H1 (cell line): ENCODE data around the gene GGCX. TPM values are rescaled to one million over a fixed set of nuclear protein-coding genes. Genes with fewer than 3 reads are reported as not detected.

Experiments
- CTCF ChIA-PET: fragments of 300-600 bp; sonication (Branson Sonifier 250); formaldehyde crosslinking; loops from one replicate; lab custom pipeline; 2021; ENCODE audit not compliant: partially characterized antibody; lab: Charles Lee
- POLR2A ChIA-PET: fragments of 300-600 bp; sonication (Branson Sonifier 250); formaldehyde crosslinking; loops from one replicate; lab custom pipeline; 2021; ENCODE audit warnings: inconsistent platforms; ENCODE audit not compliant: partially characterized antibody; lab: Charles Lee
- DNase-seq, 2 experiments: peaks; one replicate each; pipeline versions ENCODE4 v3.0.0 to v3.0.0-alpha.2; 2010 to 2022; ENCODE audit warnings: low spot score in 2 of 2, low read depth in 1 of 2, mixed read lengths in 1 of 2
- FAIRE-seq: peaks from 2 replicates; lab custom pipeline; 2011; peaks lifted over from hg19 to GRCh38; lab: Jason Lieb, UNC
- H2AFZ ChIP-seq: 2 replicates; pipeline ENCODE4 v1.8.1; 2012; ENCODE audit warnings: low read length, inconsistent platforms
- H2AK5ac ChIP-seq: 2 replicates; pipeline ENCODE4 v1.6.1; 2013; ENCODE audit warnings: low read depth, low read length
- H2BK120ac ChIP-seq: replicated peaks from 2 replicates; pipeline ENCODE3; 2013; ENCODE audit warnings: low read depth, low read length, inconsistent platforms
- H2BK12ac ChIP-seq: 2 replicates; pipeline ENCODE4 v1.6.1; 2013; ENCODE audit warnings: low read depth, low read length
- H2BK15ac ChIP-seq: 2 replicates; pipeline ENCODE4 v1.6.1; 2013; ENCODE audit warnings: low read length
- H2BK20ac ChIP-seq: 2 replicates; pipeline ENCODE4 v1.6.1; 2013; ENCODE audit warnings: low read length
- H2BK5ac ChIP-seq: 2 replicates; pipeline ENCODE4 v1.6.1; 2013; ENCODE audit warnings: low read depth, low read length
- H3K14ac ChIP-seq: 2 replicates; pipeline ENCODE4 v1.6.1; 2013; ENCODE audit warnings: inconsistent platforms; ENCODE audit not compliant: insufficient read length
- H3K18ac ChIP-seq: 2 replicates; pipeline ENCODE4 v1.6.1; 2013; ENCODE audit warnings: low read length; ENCODE audit errors: extremely low read depth
- H3K23ac ChIP-seq: 2 replicates; pipeline ENCODE4 v1.6.1; 2013; ENCODE audit warnings: inconsistent platforms; ENCODE audit not compliant: insufficient read length
- H3K23me2 ChIP-seq: 2 replicates; pipeline ENCODE4 v1.6.1; 2013; ENCODE audit warnings: low read depth, low read length
- H3K27ac ChIP-seq: 2 replicates; pipeline ENCODE4 v1.6.1; 2011; ENCODE audit warnings: low read depth, low read length, inconsistent platforms
- H3K27me3 ChIP-seq, 4 experiments: replicated peaks in 1 of 4; 1 replicate in 1 of 4; 2 replicates in 3 of 4; pipeline versions ENCODE4 v1.6.1 to v1.8.1; 2011 to 2013; ENCODE audit warnings: low read length in 3 of 4, mild to moderate bottlenecking in 3 of 4, inconsistent platforms in 2 of 4, mixed read lengths in 2 of 4, moderate library complexity in 1 of 4; ENCODE audit not compliant: control insufficient read depth in 3 of 4, insufficient read depth in 3 of 4; ENCODE audit errors: extremely low read depth in 1 of 4
- H3K36me3 ChIP-seq, 4 experiments: 2 replicates each; pipeline versions ENCODE4 v1.6.1 to v1.8.1; 2011 to 2013; ENCODE audit warnings: mild to moderate bottlenecking in 4 of 4, low read length in 3 of 4, moderate library complexity in 2 of 4, control low read depth in 1 of 4, inconsistent platforms in 1 of 4; ENCODE audit not compliant: insufficient read depth in 4 of 4, control insufficient read depth in 2 of 4
- H3K4ac ChIP-seq: replicated peaks from 2 replicates; pipeline ENCODE3; 2013; ENCODE audit warnings: low read length, low read depth, mixed read lengths, inconsistent platforms; ENCODE audit not compliant: insufficient read length
- H3K4me1 ChIP-seq, 4 experiments: replicated peaks in 1 of 4; 1 replicate in 1 of 4; 2 replicates in 3 of 4; pipeline versions ENCODE4 v1.6.1 to v1.8.1; 2011 to 2013; ENCODE audit warnings: low read length in 3 of 4, inconsistent platforms in 2 of 4, mixed read lengths in 1 of 4; ENCODE audit not compliant: insufficient read depth in 4 of 4, control insufficient read depth in 3 of 4
- H3K4me2 ChIP-seq, 2 experiments: 2 replicates each; pipeline versions ENCODE4 v1.6.1 to v1.8.1; 2011 to 2013; ENCODE audit warnings: low read depth in 2 of 2, low read length in 2 of 2, control low read depth in 1 of 2, inconsistent platforms in 1 of 2, mild to moderate bottlenecking in 1 of 2; ENCODE audit not compliant: insufficient read depth in 1 of 2
- H3K4me3 ChIP-seq, 4 experiments: fragments of 200-600, 300-600 bp in 1 of 4; sonication (generic), shearing (Covaris generic), sonication (Bioruptor Twin) in 1 of 4; 2 replicates each; pipeline versions ENCODE4 v1.5.1 to v1.8.1; 2011 to 2016; ENCODE audit warnings: low read length in 4 of 4, low read depth in 3 of 4, control low read depth in 2 of 4, inconsistent platforms in 2 of 4, mild to moderate bottlenecking in 2 of 4, mixed read lengths in 1 of 4, moderate library complexity in 1 of 4; ENCODE audit not compliant: insufficient read depth in 2 of 4; ENCODE audit errors: extremely low read depth in 1 of 4
- H3K56ac ChIP-seq: replicated peaks from 2 replicates; pipeline ENCODE3; 2013; ENCODE audit warnings: low read depth, mild to moderate bottlenecking, mixed read lengths, low read length, inconsistent platforms; ENCODE audit not compliant: insufficient read length
- H3K79me1 ChIP-seq: 2 replicates; pipeline ENCODE4 v1.6.1; 2013; ENCODE audit warnings: low read depth, low read length, control low read depth
- H3K79me2 ChIP-seq, 2 experiments: 2 replicates each; pipeline versions ENCODE4 v1.6.1 to v1.8.1; 2012 to 2013; ENCODE audit warnings: low read length in 2 of 2, mild to moderate bottlenecking in 2 of 2, inconsistent platforms in 1 of 2; ENCODE audit not compliant: insufficient read depth in 2 of 2, control insufficient read depth in 1 of 2
- H3K9ac ChIP-seq, 4 experiments: replicated peaks in 1 of 4; 1 replicate in 1 of 4; 2 replicates in 3 of 4; pipeline versions ENCODE4 v1.6.1 to v1.8.1; 2011 to 2013; ENCODE audit warnings: low read depth in 3 of 4, low read length in 3 of 4, control low read depth in 2 of 4, mild to moderate bottlenecking in 2 of 4, moderate library complexity in 2 of 4, inconsistent platforms in 1 of 4; ENCODE audit errors: extremely low read depth in 1 of 4
- H3K9me3 ChIP-seq, 2 experiments: 2 replicates each; pipeline versions ENCODE4 v1.6.1 to v1.8.1; 2012 to 2013; ENCODE audit warnings: mild to moderate bottlenecking in 2 of 2, moderate library complexity in 2 of 2, control low read depth in 1 of 2, inconsistent platforms in 1 of 2, low read depth in 1 of 2, low read length in 1 of 2, mixed read lengths in 1 of 2; ENCODE audit not compliant: insufficient read depth in 2 of 2
- H4K20me1 ChIP-seq, 2 experiments: replicated peaks in 1 of 2; 2 replicates each; pipeline versions ENCODE3 to v1.8.1; 2011 to 2013; ENCODE audit warnings: inconsistent platforms in 2 of 2, low read length in 2 of 2, mild to moderate bottlenecking in 1 of 2; ENCODE audit not compliant: insufficient read depth in 2 of 2, control insufficient read depth in 1 of 2
- H4K5ac ChIP-seq: 2 replicates; pipeline ENCODE4 v1.6.1; 2013; ENCODE audit warnings: low read length, low read depth, mixed read lengths, inconsistent platforms; ENCODE audit not compliant: insufficient read length
- H4K8ac ChIP-seq: 2 replicates; pipeline ENCODE4 v1.8.0; 2013; ENCODE audit warnings: mild to moderate bottlenecking, moderate library complexity, low read length, inconsistent platforms; ENCODE audit not compliant: insufficient read depth; ENCODE audit errors: extremely low read depth
- H4K91ac ChIP-seq: replicated peaks from 2 replicates; pipeline ENCODE3; 2013; ENCODE audit warnings: low read length, mixed read lengths, inconsistent platforms; ENCODE audit not compliant: insufficient read length
- ATF2 ChIP-seq: IDR thresholded peaks from 2 replicates; pipeline ENCODE4 v1.6.1; 2012; ENCODE audit warnings: low read length, inconsistent platforms
- BRCA1 ChIP-seq: IDR thresholded peaks from 2 replicates; pipeline ENCODE4 v1.6.1; 2012; ENCODE audit warnings: low read depth, low read length, improper control_type of control experiment
- CHD2 ChIP-seq: IDR thresholded peaks from 2 replicates; pipeline ENCODE4 v1.6.1; 2012; ENCODE audit warnings: low read length, improper control_type of control experiment
- E2F6 ChIP-seq: IDR thresholded peaks from 2 replicates; pipeline ENCODE4 v1.6.1; 2012; ENCODE audit warnings: inconsistent platforms
- RAD21 ChIP-seq, 2 experiments: IDR thresholded peaks in 1 of 2; conservative IDR thresholded peaks in 1 of 2; 2 replicates each; pipeline ENCODE4 v1.6.1; 2011; ENCODE audit warnings: low read depth in 2 of 2, low read length in 2 of 2, improper control_type of control experiment in 1 of 2, inconsistent platforms in 1 of 2, mild to moderate bottlenecking in 1 of 2, moderate library complexity in 1 of 2
- YY1 ChIP-seq: IDR thresholded peaks from 2 replicates; pipeline ENCODE4 v1.6.1; 2011; ENCODE audit warnings: low read depth, mild to moderate bottlenecking, low read length
- WGBS, 2 experiments: shearing (Covaris generic) in 1 of 2; methylation state at CpG; one replicate each; pipeline versions ENCODE4 v1.1.6 to v1.1.7; 2013 to 2015; ENCODE audit warnings: low lambda C conversion rate in 2 of 2, mixed read lengths in 2 of 2, inconsistent platforms in 1 of 2, low coverage in 1 of 2, missing lambda C conversion rate in 1 of 2; ENCODE audit not compliant: insufficient replicate concordance in 2 of 2, insufficient coverage in 1 of 2, insufficient read length in 1 of 2; ENCODE audit errors: extremely low coverage in 1 of 2, missing lambda C conversion rate in 1 of 2; 5-methylcytosine and 5-hydroxymethylcytosine counted together
- polyA plus RNA-seq, 7 experiments: library from polyadenylated mRNA; depleted of rRNA in 3 of 7; stranded (reverse) in 5 of 7; unstranded in 2 of 7; fragments of >200 nt in 5 of 7; fragments of 200-250 nt in 2 of 7; gene quantifications; 1 replicate in 5 of 7; 2 replicates in 1 of 7; 4 replicates in 1 of 7; pipeline versions ENCODE4 v1.2.1 to v1.2.3, GENCODE V29; 2011 to 2013; ENCODE audit warnings: missing spikeins in 2 of 7, mixed read lengths in 2 of 7
- total RNA-seq: library from RNA; stranded (reverse); fragmentation: NEBNext Ultra II Directional; extraction: Animal tissue kit (Norgen Biotek cat#: 25700); gene quantifications from 2 replicates; pipeline ENCODE4 v1.2.1, GENCODE V29; 2021

GGCX gene
- total and polyA plus RNA-seq, 2 of the 8 experiments (the other 6 are each of a cell fraction or from before 2014, with no cell fraction given), result 29.4 to 33.8 TPM

- H2BK12ac ChIP-seq, result no peak overlapping the region
- H2BK120ac ChIP-seq, result no peak overlapping the region
- H3K9me3 ChIP-seq, result no peaks in the 10 kb centered on the region
- H2AK5ac ChIP-seq, result no peak overlapping the region
- no peaks in the 10 kb centered on the region for H3K23me2 ChIP-seq
- POLR2A ChIA-PET, result interaction anchor here (0.6 to 38.6 kb wide), 5 partner anchors 9 to 99 kb away, joined by 3 to 1889 read pairs (median 347); partner anchors contain the start of genes CAPG, GGCX and SH2D6
- 52% methylated on average over 2 of the region's 2 CpGs; no CpG with 5 or more reads in 1 of the 2 experiments for WGBS, 2 experiments
- no peak overlapping the region for H3K14ac ChIP-seq
- no peak for FAIRE-seq
- no peak overlapping the region for H2BK15ac ChIP-seq
- peaks cover 0 to 3% of the 10 kb centered on the region in 2 experiments; a peak in 1 of 4 replicates for H3K79me2 ChIP-seq
- H4K8ac ChIP-seq, result no peak overlapping the region
- H2AFZ ChIP-seq, result no peak overlapping the region
- CTCF ChIA-PET, result interaction anchor here (1.0 to 1.5 kb wide), 7 partner anchors 9 to 142 kb away, joined by 3 to 4 read pairs (median 3); no protein-coding TSS in a partner anchor
- H4K20me1 ChIP-seq, result no peaks in the 10 kb centered on the region
- H3K4me2 ChIP-seq, result no peak overlapping the region
- H3K4me1 ChIP-seq, result no peaks in the 10 kb centered on the region
- no peak overlapping the region for H3K4ac ChIP-seq
- no peak for TF ChIP-seq E2F6
- TF ChIP-seq RAD21 (IDR thresholded peaks at IDR 0.05 in 1 of 2, conservative IDR thresholded peaks at IDR 0.05 in 1 of 2; ENCODE audit: low read depth in 2 of 2, low read length in 2 of 2), result no peak
- no peak for TF ChIP-seq ATF2
- TF ChIP-seq BRCA1, result no peak
- TF ChIP-seq CHD2, result no peak
- TF ChIP-seq YY1, result no peak
- TF ChIP-seq, all 59 proteins: peak for 0
- DNase-seq, result no peak
- Histone ChIP-seq H2BK5ac (no peak overlapping the region), H3K27me3 (no peaks in the 10 kb centered on the region), H3K4me3 (no peak overlapping the region), H3K79me1 (no peaks in the 10 kb centered on the region), H4K5ac (no peak overlapping the region), H3K23ac (no peak overlapping the region), H3K27ac (no peak overlapping the region), H4K91ac (no peak overlapping the region), H2BK20ac (no peak overlapping the region), H3K9ac (no peak overlapping the region), H3K36me3 (no peaks in the 10 kb centered on the region), H3K56ac (no peak overlapping the region), H3K18ac (no peak overlapping the region)
Measured at GRCh38 chr2:85531589-85531988, 29.7 kb downstream of the GGCX start.
